Fibroblast of villous mesenchyme (primary cell): ENCODE measurements around the gene CYP27C1. TPM values are rescaled to one million over a fixed set of nuclear protein-coding genes. Genes with fewer than 3 reads are reported as not detected.

ENCODE experiments used
- DNase-seq: peaks from one replicate; pipeline ENCODE4 v3.0.0-alpha.2; 2010; ENCODE audit warnings: low read depth
- H3K4me3 ChIP-seq: 2 replicates; pipeline ENCODE4 v1.5.1; 2011; ENCODE audit warnings: low read depth, mild to moderate bottlenecking, low read length
- total RNA-seq: library from RNA; depleted of rRNA; stranded (reverse); fragments of >200 nt; gene quantifications from 2 replicates; pipeline ENCODE4 v1.2.3, GENCODE V29; 2012
- TF ChIP-seq, protein P1 (sequence below): IDR thresholded peaks from 2 replicates; pipeline ENCODE4 v1.5.1; 2012; ENCODE audit warnings: low read depth, mild to moderate bottlenecking, low read length; ENCODE audit not compliant: insufficient read depth

The CYP27C1 gene
- total RNA-seq, 1 donor: under 0.01 TPM

DNA sequence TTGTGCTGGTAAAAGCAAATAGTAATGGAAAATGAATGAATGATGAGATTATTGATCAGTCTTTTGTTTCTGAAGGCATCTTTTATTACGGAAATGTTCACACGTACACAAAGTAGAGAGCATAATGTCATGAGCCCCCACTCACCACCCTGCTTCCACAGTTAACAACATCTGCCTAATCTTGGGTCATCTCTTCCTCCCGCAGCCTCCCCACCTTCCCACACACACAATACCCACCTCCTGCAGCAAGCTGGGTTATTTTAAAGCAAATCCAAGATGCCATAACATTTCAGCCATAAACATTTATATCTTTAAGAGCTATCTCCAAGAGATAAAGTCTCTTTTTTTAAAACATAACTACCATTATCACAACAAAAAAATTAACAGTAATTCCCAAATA lies 36.3 kb downstream of the CYP27C1 start:
- TF ChIP-seq, protein P1, sequence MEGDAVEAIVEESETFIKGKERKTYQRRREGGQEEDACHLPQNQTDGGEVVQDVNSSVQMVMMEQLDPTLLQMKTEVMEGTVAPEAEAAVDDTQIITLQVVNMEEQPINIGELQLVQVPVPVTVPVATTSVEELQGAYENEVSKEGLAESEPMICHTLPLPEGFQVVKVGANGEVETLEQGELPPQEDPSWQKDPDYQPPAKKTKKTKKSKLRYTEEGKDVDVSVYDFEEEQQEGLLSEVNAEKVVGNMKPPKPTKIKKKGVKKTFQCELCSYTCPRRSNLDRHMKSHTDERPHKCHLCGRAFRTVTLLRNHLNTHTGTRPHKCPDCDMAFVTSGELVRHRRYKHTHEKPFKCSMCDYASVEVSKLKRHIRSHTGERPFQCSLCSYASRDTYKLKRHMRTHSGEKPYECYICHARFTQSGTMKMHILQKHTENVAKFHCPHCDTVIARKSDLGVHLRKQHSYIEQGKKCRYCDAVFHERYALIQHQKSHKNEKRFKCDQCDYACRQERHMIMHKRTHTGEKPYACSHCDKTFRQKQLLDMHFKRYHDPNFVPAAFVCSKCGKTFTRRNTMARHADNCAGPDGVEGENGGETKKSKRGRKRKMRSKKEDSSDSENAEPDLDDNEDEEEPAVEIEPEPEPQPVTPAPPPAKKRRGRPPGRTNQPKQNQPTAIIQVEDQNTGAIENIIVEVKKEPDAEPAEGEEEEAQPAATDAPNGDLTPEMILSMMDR: no peak
- no peak overlapping the region for H3K4me3 ChIP-seq
- DNase-seq: peak; percentile 58

DNA sequence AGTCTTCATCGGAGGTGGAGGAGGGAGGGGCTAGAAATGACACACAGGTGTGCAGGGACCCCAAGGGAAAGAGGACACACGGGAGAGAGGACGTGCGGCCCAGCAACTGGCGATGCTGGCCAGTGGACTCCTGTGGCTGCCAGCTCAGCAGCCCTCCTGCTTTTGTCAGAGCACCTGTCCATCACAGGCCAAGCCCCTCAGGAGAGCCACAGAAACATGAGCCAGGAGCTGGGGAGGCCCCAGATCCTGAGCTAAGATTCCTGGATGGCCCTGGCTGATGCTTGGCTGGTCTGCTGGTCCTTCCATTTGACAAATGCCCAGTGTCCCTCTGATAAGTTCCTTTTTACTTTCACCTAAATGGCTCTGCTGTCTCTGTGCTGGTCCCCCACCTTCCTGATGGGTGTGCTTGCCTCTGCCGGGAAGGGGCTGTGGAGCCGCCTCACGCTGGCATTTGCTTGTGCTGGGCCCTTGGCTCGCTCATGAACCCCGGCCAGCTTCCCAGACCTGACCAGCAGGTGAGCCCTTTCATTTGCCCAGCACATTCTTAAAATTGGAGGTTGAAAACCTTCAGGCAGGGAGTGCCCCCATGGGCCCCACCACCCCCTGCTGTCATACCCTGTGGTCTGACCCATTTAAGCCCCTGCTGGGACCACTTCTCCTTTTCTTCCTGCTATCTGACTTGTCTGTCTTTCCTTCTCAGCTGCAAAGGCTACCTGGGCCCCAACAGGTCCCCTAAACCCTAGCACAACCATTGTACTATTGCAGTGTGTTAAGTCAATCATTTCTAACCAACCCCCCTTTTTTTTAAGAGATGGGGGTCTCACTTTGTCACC lies 37.3 kb downstream of the CYP27C1 start:
- DNase-seq: no peak
- no peak overlapping the region for H3K4me3 ChIP-seq
- TF ChIP-seq, protein P1: no peak

DNA sequence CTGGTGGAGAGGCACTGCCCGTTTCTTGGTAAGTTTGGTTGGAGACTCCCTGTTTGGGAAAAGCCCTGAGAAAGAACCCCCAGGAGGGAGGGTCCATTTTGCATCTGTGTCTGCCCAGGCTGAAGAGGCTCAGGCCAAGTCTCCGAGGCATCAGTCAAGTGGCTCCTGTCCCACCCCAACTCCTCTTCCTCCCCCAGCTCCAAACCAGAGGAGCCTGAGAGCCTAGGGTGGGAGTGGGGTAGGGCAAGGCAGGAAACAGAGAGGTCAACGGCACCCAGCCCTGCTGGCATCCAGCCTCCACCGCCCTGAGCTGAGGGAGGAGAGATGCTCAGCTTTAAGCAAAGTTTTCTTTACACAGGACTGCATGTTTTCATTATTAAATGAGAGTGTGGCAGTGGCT lies 38.2 kb downstream of the CYP27C1 start:
- DNase-seq: no peak
- TF ChIP-seq, protein P1: no peak
- no peak overlapping the region for H3K4me3 ChIP-seq

DNA sequence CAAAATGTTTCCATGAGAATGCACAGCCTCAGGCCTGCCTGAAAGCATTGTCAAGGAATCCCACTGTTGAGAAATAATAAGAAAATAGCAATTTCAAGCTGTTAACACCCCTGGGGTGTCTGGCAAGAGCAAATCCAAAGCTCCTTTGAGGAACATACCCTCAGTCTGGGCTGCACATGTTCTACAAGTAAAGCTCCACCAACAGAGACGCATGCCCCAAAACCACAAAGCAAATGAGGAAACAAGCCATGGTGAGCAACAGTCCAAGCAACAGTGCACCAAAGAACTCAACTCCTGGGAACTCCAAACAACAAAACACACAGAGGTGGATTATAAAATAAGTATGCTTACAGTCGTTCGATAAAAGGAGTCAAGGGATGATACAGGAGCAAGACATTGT lies 40.3 kb downstream of the CYP27C1 start:
- DNase-seq: peak; percentile 45
- no peak overlapping the region for H3K4me3 ChIP-seq
- TF ChIP-seq, protein P1: no peak

DNA sequence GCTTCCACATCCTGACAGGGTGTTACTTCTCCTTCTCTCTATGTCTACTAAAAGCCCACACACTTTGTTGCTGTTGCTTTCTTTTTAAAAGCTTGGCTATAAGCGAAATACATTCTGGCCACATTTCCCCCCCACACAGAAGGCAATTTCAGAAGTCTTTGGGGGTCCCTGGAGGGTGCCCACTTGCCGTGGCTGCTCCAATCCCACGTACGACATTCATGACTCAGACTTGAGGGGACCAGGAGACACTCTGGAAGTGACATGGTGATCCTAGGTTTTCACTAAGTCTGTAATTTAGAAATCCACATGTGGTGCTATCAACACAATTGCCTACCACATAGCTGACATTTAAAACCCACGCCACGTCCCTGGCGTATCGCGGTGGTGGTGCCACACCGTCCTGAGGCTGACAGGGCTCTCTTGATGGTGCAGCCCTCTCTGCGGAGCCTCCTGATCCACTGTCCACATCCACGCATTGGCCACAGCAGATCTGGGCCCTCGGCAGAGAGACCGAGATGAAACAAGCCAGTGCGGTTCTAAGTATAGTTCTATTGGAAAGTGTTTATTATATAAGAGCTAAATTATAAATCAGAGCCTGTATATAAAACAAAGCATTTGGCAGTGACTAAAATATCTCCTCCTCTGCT lies 42.4 kb downstream of the CYP27C1 start:
- DNase-seq: no peak
- no peak overlapping the region for H3K4me3 ChIP-seq
- TF ChIP-seq, protein P1: no peak

DNA sequence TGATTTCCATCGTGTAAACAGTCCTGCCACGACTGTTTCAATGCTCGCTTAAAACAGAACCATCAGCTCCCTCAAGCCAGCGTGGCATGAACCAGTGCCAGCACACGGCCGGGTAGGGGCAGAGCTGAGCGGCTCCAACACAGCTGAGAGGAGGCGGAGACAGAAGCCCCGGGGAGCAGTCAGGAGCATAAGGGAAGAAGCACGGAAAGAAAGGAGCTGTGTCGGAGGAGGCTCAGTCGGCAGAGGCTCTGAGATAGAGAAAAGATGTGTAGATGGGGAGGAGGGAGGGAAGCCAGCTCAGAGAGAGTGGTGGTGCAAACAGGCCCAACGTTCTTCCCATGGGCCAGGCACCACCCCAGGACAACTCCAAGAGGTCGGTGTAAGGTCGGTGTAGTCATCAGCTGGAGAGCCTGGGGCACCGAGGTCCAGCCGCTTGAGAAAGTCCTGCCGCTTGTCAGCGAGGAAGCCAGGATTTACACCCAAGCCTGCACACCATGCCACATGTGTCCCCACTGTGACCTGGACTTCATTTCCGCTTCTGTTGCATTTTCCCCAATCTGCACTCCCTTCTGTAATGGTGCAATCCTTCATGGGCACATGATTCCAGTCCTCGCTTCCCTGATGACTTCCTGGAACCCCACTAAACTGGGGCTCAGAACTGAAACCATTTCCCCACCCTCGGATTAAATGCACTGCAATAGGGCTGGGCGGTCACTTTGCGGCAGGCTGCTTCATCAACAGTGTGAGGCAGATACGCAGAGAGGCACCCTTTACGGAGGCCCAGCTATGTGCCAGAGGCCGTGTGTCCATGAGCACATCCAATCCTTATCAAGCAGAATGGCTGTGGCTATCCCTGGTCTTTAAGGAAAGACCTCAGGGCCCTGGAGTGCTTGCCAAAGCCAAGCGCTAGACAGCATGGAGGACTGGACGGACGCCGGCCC lies 43.5 kb downstream of the CYP27C1 start:
- no peak overlapping the region for H3K4me3 ChIP-seq
- peak; percentile 90 for DNase-seq
- TF ChIP-seq, protein P1: no peak
